Activated naive CD4-positive, alpha-beta T cell treated with anti-CD3 and anti-CD28 coated beads, Interleukin-2, amount 50 U/mL, for 72 hours (primary cell): ENCODE results near the gene TPO. TPM values are rescaled to one million over a fixed set of nuclear protein-coding genes. Genes with fewer than 3 reads are reported as not detected.
"Not testable (repeated sequence)": the region's sequence is repeated elsewhere in the genome, so short reads cannot be mapped to it uniquely, and the experiment has no call there.

Source experiments
- ATAC-seq, 2 donors: fragments of 150-1000 bp; cut with Tn5 transposase; 2 replicates each; pipeline ENCODE4 v1.10.0; 2021; ENCODE audit warnings: mild to moderate bottlenecking in 2 of 2, moderate library complexity in 2 of 2
- DNase-seq, 2 donors: peaks; one replicate each; pipeline ENCODE4 v3.0.0; 2021 to 2022; ENCODE audit warnings: low spot score in 2 of 2
- H3K27ac Mint-ChIP-seq, 2 donors: one replicate each; pipeline ENCODE4 v1.8.0; 2022; ENCODE audit warnings: mild to moderate bottlenecking in 2 of 2, mixed read lengths in 2 of 2
- H3K36me3 Mint-ChIP-seq, 2 donors: one replicate each; pipeline ENCODE4 v1.8.0; 2022; ENCODE audit warnings: mixed read lengths in 2 of 2
- H3K9me3 Mint-ChIP-seq, 2 donors: one replicate each; pipeline ENCODE4 v1.8.0; 2022; ENCODE audit warnings: mixed read lengths in 2 of 2
- total RNA-seq, 2 donors: library from RNA; stranded (reverse); gene quantifications; one replicate each; pipeline ENCODE4 v1.2.3, GENCODE V29; 2022

The TPO gene
- total RNA-seq = not detected

GRCh38 chr2:1413156-1413710, at the start of gene TPO:
Gene TPO, plus strand, starts transcription at chr2:1413463. Its CDS starts 946 bp downstream, at chr2:1414409.
- ATAC-seq (no peak), DNase-seq (no peak)
- Mint-ChIP-seq H3K27ac (peak within 1 kb of the TSS in 1 of 2 donors; percentile 9), H3K9me3 (no peaks in the 10 kb centered on the region), H3K36me3 (no peaks in the 10 kb centered on the region)

GRCh38 chr2:1366546-1367134, 46.6 kb upstream of the TPO start:
- DNase-seq (no peak), ATAC-seq (no peak)
- Mint-ChIP-seq H3K9me3 (no peaks in the 10 kb centered on the region), H3K36me3 (peaks cover 0 to 4% of the 10 kb centered on the region in 2 donors), H3K27ac (no peak overlapping the region)

DNA sequence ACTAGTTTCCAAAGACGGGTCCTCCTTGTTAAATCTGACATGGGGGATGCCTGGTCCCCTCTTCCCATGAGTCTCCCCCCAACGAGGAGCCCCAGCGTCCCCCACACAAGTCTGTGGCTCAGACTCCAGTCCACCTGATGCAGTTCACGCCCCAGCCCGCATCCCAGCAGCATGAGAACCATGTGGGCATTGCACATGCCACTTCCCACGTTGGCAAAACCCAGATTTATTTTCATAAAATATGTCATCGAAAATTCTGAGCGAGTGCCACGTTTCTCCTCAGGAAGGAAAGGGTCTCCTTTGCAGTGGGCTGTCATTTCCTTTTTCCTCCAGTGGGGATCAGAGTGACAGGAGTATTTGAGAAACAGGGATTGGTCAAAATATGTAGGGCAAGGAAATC, 45.7 kb upstream of the TPO start:
- Mint-ChIP-seq H3K9me3 (no peaks in the 10 kb centered on the region), H3K36me3 (peaks cover 0 to 4% of the 10 kb centered on the region in 2 donors)
- no peak for ATAC-seq

GRCh38 chr2:1369905-1370304, 43.4 kb upstream of the TPO start:
- ATAC-seq = no peak
- H3K9me3 Mint-ChIP-seq = no peaks in the 10 kb centered on the region

More for the DNA sequence above, 45.7 kb upstream of the TPO start:
- no peak for DNase-seq
- no peak overlapping the region for H3K27ac Mint-ChIP-seq

GRCh38 chr2:1370461-1370860, 42.8 kb upstream of the TPO start:
- Mint-ChIP-seq H3K36me3 (no peaks in the 10 kb centered on the region), H3K27ac (no peak overlapping the region), H3K9me3 (no peaks in the 10 kb centered on the region)
- no peak for DNase-seq
- no peak for ATAC-seq

More at GRCh38 chr2:1369905-1370304, 43.4 kb upstream of the TPO start:
- Mint-ChIP-seq H3K27ac (no peak overlapping the region), H3K36me3 (no peaks in the 10 kb centered on the region)
- DNase-seq = no peak

DNA sequence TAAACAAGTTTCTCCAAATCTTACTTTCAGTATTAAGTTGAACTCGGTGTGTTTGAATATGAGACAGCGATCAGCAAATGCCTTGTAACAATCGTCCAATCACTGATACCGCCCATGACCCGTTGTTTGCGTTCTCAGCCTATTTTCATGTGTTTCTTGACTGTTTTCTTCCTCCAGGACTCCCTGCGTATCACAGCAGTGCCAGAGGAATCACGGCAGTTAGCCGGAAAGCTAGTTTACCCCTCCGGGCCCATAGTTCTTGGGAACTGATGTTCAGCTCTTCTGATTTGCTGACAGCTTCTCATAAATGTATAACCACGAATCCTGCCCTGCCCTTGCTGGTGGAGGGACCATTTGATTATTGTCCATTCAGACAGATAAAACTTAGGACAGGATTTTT, 42.2 kb upstream of the TPO start:
- H3K9me3 Mint-ChIP-seq = no peaks in the 10 kb centered on the region
- DNase-seq = no peak
- no peaks in the 10 kb centered on the region for H3K36me3 Mint-ChIP-seq
- no peak overlapping the region for H3K27ac Mint-ChIP-seq
- no peak for ATAC-seq

DNA sequence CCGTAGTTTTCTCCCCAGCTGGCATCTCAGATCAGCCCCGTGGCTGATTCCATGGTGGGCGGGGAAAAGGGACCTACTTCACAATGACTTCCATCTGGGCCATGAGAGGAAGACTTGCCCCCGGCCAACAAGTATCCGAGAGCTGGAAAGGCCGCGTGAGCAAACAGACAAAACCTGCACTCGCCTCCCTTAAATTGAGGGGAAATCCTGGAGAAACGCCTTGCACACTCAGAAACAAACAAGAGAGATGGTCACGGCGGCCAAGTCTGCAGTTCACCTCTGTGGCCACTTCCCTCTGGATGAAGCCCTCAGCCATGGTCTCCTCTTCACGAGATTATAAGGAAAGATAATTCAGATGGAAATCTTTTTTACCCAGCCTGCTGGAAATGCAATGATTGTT, 39.4 kb upstream of the TPO start:
- Mint-ChIP-seq H3K9me3 (no peaks in the 10 kb centered on the region), H3K27ac (no peak overlapping the region), H3K36me3 (no peaks in the 10 kb centered on the region)
- ATAC-seq = no peak
- DNase-seq = no peak

DNA sequence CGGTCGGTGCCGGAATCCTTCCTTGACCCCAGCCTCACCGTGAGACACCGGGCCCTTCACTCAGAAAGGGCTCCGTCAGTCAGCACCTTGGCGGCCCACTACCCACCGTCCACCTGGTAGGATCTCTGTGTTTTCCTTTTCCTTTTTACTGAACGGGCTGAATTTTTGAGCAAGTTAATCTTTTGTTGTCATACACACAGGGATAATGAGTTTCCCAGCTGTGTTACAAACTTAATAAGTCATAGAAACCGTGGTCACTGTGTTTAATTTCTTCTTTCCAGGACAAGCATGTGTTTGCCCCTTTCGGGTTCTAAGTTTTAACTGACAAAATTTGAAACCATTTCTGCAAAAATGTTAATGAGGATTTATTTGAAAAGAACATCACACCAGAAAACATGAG, 39.0 kb upstream of the TPO start:
- ATAC-seq (no peak), DNase-seq (no peak)
- Mint-ChIP-seq H3K9me3 (no peaks in the 10 kb centered on the region), H3K36me3 (no peaks in the 10 kb centered on the region), H3K27ac (no peak overlapping the region)

DNA sequence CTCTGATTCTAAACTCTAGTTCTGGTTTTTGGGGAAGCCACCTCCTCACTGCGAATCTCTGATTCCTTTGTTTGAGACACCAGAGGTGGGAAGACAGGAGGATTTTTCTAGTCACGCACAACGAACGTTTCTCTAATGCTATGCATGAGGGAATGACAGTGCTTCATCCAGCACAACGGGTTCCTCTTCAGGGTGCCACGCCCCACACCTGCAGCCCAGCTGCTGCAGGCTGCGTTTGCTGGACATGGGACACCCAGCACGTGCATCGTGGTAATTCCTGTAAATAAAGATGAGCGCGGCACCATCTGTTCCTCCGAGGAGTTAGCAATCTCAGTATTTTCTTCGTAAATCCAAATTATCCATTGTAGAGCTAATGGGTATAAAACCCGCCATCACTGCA, 37.5 kb upstream of the TPO start:
- no peak for ATAC-seq

GRCh38 chr2:1377473-1377872, 35.8 kb upstream of the TPO start:
- Mint-ChIP-seq H3K27ac (no peak overlapping the region), H3K9me3 (peaks cover 0 to 3% of the 10 kb centered on the region in 2 donors), H3K36me3 (no peaks in the 10 kb centered on the region)
- DNase-seq (no peak), ATAC-seq (no peak)

More for the DNA sequence above, 37.5 kb upstream of the TPO start:
- no peak overlapping the region for H3K27ac Mint-ChIP-seq
- DNase-seq = no peak
- H3K9me3 Mint-ChIP-seq = no peaks in the 10 kb centered on the region
- H3K36me3 Mint-ChIP-seq = no peaks in the 10 kb centered on the region

- no peak for DNase-seq
Measured at GRCh38 chr2:1378456-1379150, 34.7 kb upstream of the TPO start.

DNA sequence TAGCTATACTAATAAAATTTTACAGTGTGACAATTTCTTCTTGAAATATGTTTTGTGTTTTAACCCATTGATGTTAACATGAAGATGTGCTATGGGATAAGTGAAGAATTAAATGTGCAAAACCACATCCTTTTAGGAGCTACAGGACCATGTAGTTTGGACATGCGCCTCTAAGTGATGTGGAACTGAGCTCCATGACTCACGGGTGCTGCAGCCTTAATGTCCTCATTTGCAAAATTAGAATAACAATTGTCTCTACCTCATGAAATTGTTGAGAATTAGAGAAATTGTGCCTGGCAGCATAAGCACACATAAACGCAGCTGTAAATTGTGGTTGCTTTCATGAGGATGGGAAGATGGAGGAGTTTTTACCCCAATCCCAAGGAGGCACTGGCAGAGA, 31.6 kb upstream of the TPO start:
- ATAC-seq (no peak), DNase-seq (no peak)
- Mint-ChIP-seq H3K36me3 (peaks cover 0 to 6% of the 10 kb centered on the region in 2 donors), H3K27ac (no peak overlapping the region), H3K9me3 (peaks cover 0 to 8% of the 10 kb centered on the region in 2 donors)

More at GRCh38 chr2:1378456-1379150, 34.7 kb upstream of the TPO start:
- ATAC-seq = no peak
- no peak overlapping the region for H3K27ac Mint-ChIP-seq
- H3K36me3 Mint-ChIP-seq = no peaks in the 10 kb centered on the region
- H3K9me3 Mint-ChIP-seq = peaks cover 0 to 3% of the 10 kb centered on the region in 2 donors

DNA sequence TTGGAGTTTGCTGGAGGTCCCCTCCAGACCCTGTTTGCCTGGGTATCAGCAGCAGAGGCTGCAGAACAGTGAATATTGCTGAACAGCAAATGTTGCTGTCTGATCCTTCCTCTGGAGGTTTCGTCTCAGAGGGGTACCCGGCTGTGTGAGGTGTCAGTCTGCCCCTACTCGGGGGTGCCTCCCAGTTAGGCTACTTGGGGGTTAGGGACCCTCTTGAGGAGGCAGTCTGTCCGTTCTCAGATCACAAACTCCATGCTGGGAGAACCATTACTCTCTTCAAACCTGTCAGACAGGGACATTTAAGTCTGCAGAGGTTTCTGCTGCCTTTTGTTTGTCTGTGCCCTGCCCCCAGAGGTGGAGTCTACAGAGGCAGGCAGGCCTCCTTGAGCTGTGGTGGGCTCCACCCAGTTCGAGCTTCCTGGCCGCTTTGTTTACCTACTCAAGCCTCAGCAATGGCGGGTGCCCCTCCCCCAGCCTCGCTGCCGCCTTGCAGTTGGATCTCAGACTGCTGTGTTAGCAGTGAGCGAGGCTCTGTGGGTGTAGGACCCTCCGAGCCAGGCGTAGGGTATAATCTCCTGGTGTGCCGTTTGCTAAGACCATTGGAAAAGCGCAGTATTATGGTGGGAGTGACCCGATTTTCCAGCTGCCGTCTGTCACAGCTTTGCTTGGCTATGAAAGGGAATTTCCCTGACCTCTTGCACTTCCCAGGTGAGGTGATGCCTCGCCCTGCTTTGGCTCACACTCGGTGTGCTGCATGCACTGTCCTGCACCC, 25.1 kb upstream of the TPO start:
- not testable (repeated sequence) for ATAC-seq, DNase-seq, H3K27ac Mint-ChIP-seq
- H3K9me3 Mint-ChIP-seq = peaks cover 10% of the 10 kb centered on the region in 2 donors
- peaks cover 0 to 21% of the 10 kb centered on the region in 2 donors for H3K36me3 Mint-ChIP-seq

DNA sequence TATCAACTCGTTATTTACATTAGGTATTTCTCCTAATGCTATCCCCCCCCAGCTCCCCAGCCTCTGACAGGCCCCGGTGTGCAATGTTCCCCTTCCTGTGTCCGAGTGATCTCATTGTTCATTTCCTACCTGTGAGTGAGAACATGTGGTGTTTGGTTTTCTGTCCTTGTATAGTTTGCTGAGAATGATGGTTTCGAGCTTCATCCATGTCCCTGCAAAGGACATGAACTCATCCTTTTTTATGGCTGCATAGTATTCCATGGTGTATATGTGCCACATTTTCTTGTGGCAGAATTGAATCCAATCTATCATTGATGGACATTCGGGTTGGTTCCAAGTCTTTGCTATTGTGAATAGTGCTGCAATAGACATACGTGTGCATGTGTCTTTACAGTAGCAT, 23.1 kb upstream of the TPO start:
- Mint-ChIP-seq H3K36me3 (peaks cover 0 to 21% of the 10 kb centered on the region in 2 donors), H3K9me3 (peaks cover 10% of the 10 kb centered on the region in 2 donors)
- DNase-seq, ATAC-seq, H3K27ac Mint-ChIP-seq: not testable (repeated sequence)

DNA sequence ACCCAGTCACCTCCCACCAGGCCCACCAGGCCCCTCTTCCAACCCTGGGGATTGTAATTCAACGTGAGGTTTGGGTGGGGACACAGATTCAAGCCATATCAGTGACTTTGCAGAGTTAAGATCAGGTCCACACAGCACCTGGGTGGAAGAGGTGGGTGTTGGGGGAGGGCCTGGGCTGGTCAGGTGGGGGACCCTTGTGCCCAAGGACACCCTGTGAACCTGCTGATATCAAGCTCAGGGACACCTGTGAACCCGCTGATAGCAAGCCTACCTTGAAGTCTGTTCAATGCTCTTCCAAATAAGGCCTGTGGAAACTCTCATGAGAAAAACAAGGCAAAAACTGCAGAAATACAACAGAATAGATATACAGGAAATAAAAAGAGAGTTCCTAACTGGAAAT, 19.9 kb upstream of the TPO start:
- H3K36me3 Mint-ChIP-seq = peaks cover 0 to 9% of the 10 kb centered on the region in 2 donors

GRCh38 chr2:1394709-1395408, 18.4 kb upstream of the TPO start:
- ATAC-seq = no peak
- peaks cover 5% of the 10 kb centered on the region in 2 donors for H3K9me3 Mint-ChIP-seq
- H3K36me3 Mint-ChIP-seq = peaks cover 0 to 9% of the 10 kb centered on the region in 2 donors
- H3K27ac Mint-ChIP-seq = no peak overlapping the region
- DNase-seq = no peak

More for the DNA sequence above, 19.9 kb upstream of the TPO start:
- Mint-ChIP-seq H3K9me3 (peaks cover 5% of the 10 kb centered on the region in 2 donors), H3K27ac (no peak overlapping the region)
- no peak for ATAC-seq
- DNase-seq = no peak
